Activated CD8-positive, alpha-beta T cell treated with anti-CD3 and anti-CD28 coated beads for 36 hours (primary cell): ENCODE results near the gene CCDC137. TPM values are rescaled to one million over a fixed set of nuclear protein-coding genes. Genes with fewer than 3 reads are reported as not detected.
A peak's percentile ranks its signal among the peaks of the same experiment; 100 is the strongest.
"Not testable (repeated sequence)": the region's sequence is repeated elsewhere in the genome, so short reads cannot be mapped to it uniquely, and the experiment has no call there.

Experiments used
- ATAC-seq: fragments of 200-7000 bp; cut with Tn5 transposase; one replicate; pipeline ENCODE4 v1.10.0; 2021; ENCODE audit warnings: mild to moderate bottlenecking, moderate library complexity
- CTCF ChIA-PET: fragments of 350-600 bp; sonication (Branson Sonifier 250); formaldehyde crosslinking; loops from one replicate; lab custom pipeline; 2021; ENCODE audit warnings: antibody characterized with exemption; lab: Charles Lee
- POLR2A ChIA-PET: fragments of 350-600 bp; sonication (Branson Sonifier 250); formaldehyde crosslinking; loops from one replicate; lab custom pipeline; 2021; ENCODE audit warnings: antibody characterized with exemption; lab: Charles Lee
- DNase-seq: peaks from one replicate; pipeline ENCODE4 v3.0.0-alpha.2; 2020
- H3K27ac Mint-ChIP-seq: one replicate; pipeline ENCODE4 v1.8.0; 2021; ENCODE audit warnings: mild to moderate bottlenecking, mixed read lengths
- H3K27me3 Mint-ChIP-seq: one replicate; pipeline ENCODE4 v1.8.0; 2021; ENCODE audit warnings: mixed read lengths
- H3K36me3 Mint-ChIP-seq: one replicate; pipeline ENCODE4 v1.8.0; 2021; ENCODE audit warnings: low read depth, mixed read lengths
- H3K4me1 Mint-ChIP-seq: one replicate; pipeline ENCODE4 v1.8.0; 2021; ENCODE audit warnings: low read depth, mixed read lengths
- H3K4me3 Mint-ChIP-seq: one replicate; pipeline ENCODE4 v1.8.0; 2021; ENCODE audit warnings: mild to moderate bottlenecking, moderate library complexity, mixed read lengths
- H3K9me3 Mint-ChIP-seq: one replicate; pipeline ENCODE4 v1.8.0; 2021; ENCODE audit warnings: mixed read lengths
- CTCF ChIP-seq: fragments of 200-600 bp; IDR thresholded peaks from one replicate; pipeline ENCODE4 v1.8.0; 2022; ENCODE audit warnings: antibody characterized with exemption, mild to moderate bottlenecking
- intact Hi-C: fragments of 100-400 bp; cut with micrococcal nuclease; formaldehyde crosslinking; loops from one replicate; pipeline ENCODE4 v1.10.0; 2022
- total RNA-seq, 2 experiments: library from RNA; stranded (reverse); gene quantifications; one replicate each; pipeline ENCODE4 v1.2.3, GENCODE V29; 2021

The CCDC137 gene
- total RNA-seq = 10 to 100 TPM; 34.1 to 37.2 TPM

- POLR2A ChIA-PET = interaction anchor here (0.6 to 3.8 kb wide), 17 partner anchors 10 to 206 kb away, joined by 3 to 33 read pairs (median 4); partner anchors contain the start of genes ACTG1, ARL16, FAAP100 and HGS
- CTCF ChIA-PET = interaction anchor here (1.6 kb wide), 1 partner anchor 65 kb away, joined by 4 read pairs; no protein-coding TSS in a partner anchor
- intact Hi-C loops = no loop called here
- TF ChIP-seq CTCF = no peak
- peak; percentile 85 for ATAC-seq
- Mint-ChIP-seq H3K36me3 (peaks cover 55% of the 10 kb centered on the region), H3K27ac (peak within 1 kb of the TSS; percentile 99), H3K4me3 (peak within 1 kb of the TSS; percentile 88), H3K4me1 (peaks cover 50% of the 10 kb centered on the region), H3K9me3 (peaks cover 2% of the 10 kb centered on the region), H3K27me3 (no peaks in the 10 kb centered on the region)
- DNase-seq = peak; percentile 97
Measured at GRCh38 chr17:81666342-81667191, at the start of gene CCDC137, which contains the start of gene OXLD1. CCDC137 (plus strand) TSS chr17:81666737; CDS start chr17:81666767, 30 bp downstream. OXLD1 (minus strand) TSS chr17:81666605; CDS start chr17:81666577, 28 bp downstream.

- H3K9me3 Mint-ChIP-seq = no peaks in the 10 kb centered on the region
- H3K4me1 Mint-ChIP-seq = peaks cover 26% of the 10 kb centered on the region
- H3K27me3 Mint-ChIP-seq = no peaks in the 10 kb centered on the region
- ATAC-seq = no peak
- DNase-seq = no peak
- peaks cover 59% of the 10 kb centered on the region for H3K36me3 Mint-ChIP-seq
- POLR2A ChIA-PET = interaction anchor here (1.6 kb wide), 1 partner anchor 49 kb away, joined by 3 read pairs; no protein-coding TSS in a partner anchor
- intact Hi-C loops = no loop called here
- no peak overlapping the region for H3K4me3 Mint-ChIP-seq
- CTCF ChIA-PET = interaction anchor here (1.1 kb wide), 1 partner anchor 16 kb away, joined by 3 read pairs; no protein-coding TSS in a partner anchor
- H3K27ac Mint-ChIP-seq = peak overlapping the region; percentile 3
- no peak for TF ChIP-seq CTCF
Measured at GRCh38 chr17:81616877-81617276, 49.7 kb upstream of the CCDC137 start.

GRCh38 chr17:81618307-81618706 is 48.2 kb upstream of the CCDC137 start:
- intact Hi-C loops, CTCF ChIA-PET, H3K27ac Mint-ChIP-seq, H3K4me3 Mint-ChIP-seq, POLR2A ChIA-PET, ATAC-seq, H3K9me3 Mint-ChIP-seq, H3K27me3 Mint-ChIP-seq, DNase-seq: not testable (repeated sequence)
- peaks cover 26% of the 10 kb centered on the region for H3K4me1 Mint-ChIP-seq
- peaks cover 56% of the 10 kb centered on the region for H3K36me3 Mint-ChIP-seq

GRCh38 chr17:81621494-81622130 is 44.9 kb upstream of the CCDC137 start:
- ChIA-PET POLR2A (interaction anchor here (1.6 kb wide), 1 partner anchor 14 kb away, joined by 5 read pairs; no protein-coding TSS in a partner anchor), CTCF (interaction anchor here (1.7 kb wide), 1 partner anchor 21 kb away, joined by 5 read pairs; no protein-coding TSS in a partner anchor)
- Mint-ChIP-seq H3K9me3 (no peaks in the 10 kb centered on the region), H3K4me1 (peaks cover 13% of the 10 kb centered on the region), H3K27ac (no peak overlapping the region), H3K4me3 (no peak overlapping the region), H3K36me3 (peaks cover 55% of the 10 kb centered on the region), H3K27me3 (no peaks in the 10 kb centered on the region)
- ATAC-seq (no peak), DNase-seq (no peak)
- intact Hi-C loops = no loop called here
- no peak for TF ChIP-seq CTCF

GRCh38 chr17:81630274-81630673 is 36.3 kb upstream of the CCDC137 start:
- intact Hi-C loops = no loop called here
- no peaks in the 10 kb centered on the region for H3K27me3 Mint-ChIP-seq
- no peak for ATAC-seq
- no peak for DNase-seq
- TF ChIP-seq CTCF = no peak
- peaks cover 43% of the 10 kb centered on the region for H3K36me3 Mint-ChIP-seq
- H3K4me1 Mint-ChIP-seq = peaks cover 12% of the 10 kb centered on the region
- POLR2A ChIA-PET = interaction anchor here (0.6 to 1.1 kb wide), 4 partner anchors 10 to 20 kb away, joined by 3 to 5 read pairs (median 4); no protein-coding TSS in a partner anchor
- no peak overlapping the region for H3K27ac Mint-ChIP-seq
- no peaks in the 10 kb centered on the region for H3K9me3 Mint-ChIP-seq
- CTCF ChIA-PET = no interaction called here
- H3K4me3 Mint-ChIP-seq = no peak overlapping the region
